ENCODE measurements around the gene POLR3GL.

The POLR3GL gene

DNA sequence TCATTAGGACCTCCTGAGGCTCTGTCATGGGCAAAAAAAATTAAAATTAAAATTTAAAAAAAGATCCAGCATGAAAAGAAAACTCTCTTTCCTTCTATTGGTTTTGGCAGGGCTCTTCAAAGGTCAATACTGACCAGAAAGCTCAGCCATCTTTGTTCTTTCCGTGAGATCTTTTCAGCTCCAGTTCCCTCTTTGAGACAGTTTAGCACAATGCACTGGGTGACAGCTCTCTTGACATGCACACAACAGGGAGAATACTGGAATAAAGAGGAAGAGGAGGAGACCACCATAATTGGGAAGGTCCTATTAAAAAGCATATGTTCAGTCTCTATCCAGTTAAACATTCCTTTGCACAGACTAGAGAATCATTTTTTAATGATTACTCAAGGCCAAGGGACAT lies 13.0 kb upstream of the POLR3GL start:
- H3K36me3 ChIP-seq (ENCODE audit: control insufficient read depth in 2 of 2, insufficient read depth in 2 of 2, low read length in 2 of 2), result peaks cover 7 to 17% of the 10 kb centered on the region in 2 donors
- no peaks in the 10 kb centered on the region for H3K27me3 ChIP-seq (ENCODE audit: control insufficient read depth in 1 of 2, insufficient read depth in 2 of 2, low read length in 2 of 2)
- H3K9ac ChIP-seq (ENCODE audit: low read length in 2 of 2), result no peak overlapping the region
- H3K27ac ChIP-seq (ENCODE audit: low read length), result no peak overlapping the region
- no peak overlapping the region for H3K4me3 ChIP-seq (ENCODE audit: low read length in 2 of 2)
- H3K9me3 ChIP-seq (ENCODE audit: control insufficient read depth in 2 of 2, low read length in 2 of 2), result no peaks in the 10 kb centered on the region
- peaks cover 26% of the 10 kb centered on the region for H3K4me1 ChIP-seq (ENCODE audit: control insufficient read depth, insufficient read depth, low read length)

DNA sequence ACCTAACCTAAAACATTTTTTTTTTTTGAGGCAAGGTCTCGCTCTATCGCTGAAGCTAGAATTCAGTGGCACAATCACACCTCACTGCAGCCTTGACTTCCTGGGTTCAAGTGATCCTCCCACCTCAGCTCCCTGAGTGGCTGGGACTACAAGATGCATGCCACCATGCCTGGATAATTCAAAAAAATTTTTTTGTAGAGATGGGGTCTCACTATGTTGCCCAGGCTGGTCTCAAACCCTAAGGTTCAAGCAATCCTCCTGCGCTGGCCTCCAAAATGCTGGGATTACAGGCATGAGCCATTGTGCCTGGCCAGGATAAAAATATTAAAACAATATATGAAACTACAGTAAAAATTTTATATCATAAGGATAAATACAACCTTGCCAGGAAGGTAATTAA lies 11.6 kb upstream of the POLR3GL start:
- no peak overlapping the region for H3K9ac ChIP-seq (ENCODE audit: low read length in 2 of 2)
- H3K27me3 ChIP-seq (ENCODE audit: control insufficient read depth in 1 of 2, insufficient read depth in 2 of 2, low read length in 2 of 2), result no peaks in the 10 kb centered on the region
- H3K4me1 ChIP-seq (ENCODE audit: control insufficient read depth, insufficient read depth, low read length), result peaks cover 28% of the 10 kb centered on the region
- H3K4me3 ChIP-seq (ENCODE audit: low read length in 2 of 2), result no peak overlapping the region
- no peaks in the 10 kb centered on the region for H3K9me3 ChIP-seq (ENCODE audit: control insufficient read depth in 2 of 2, low read length in 2 of 2)
- H3K36me3 ChIP-seq (ENCODE audit: control insufficient read depth in 2 of 2, insufficient read depth in 2 of 2, low read length in 2 of 2), result peaks cover 2 to 9% of the 10 kb centered on the region in 2 donors
- no peak overlapping the region for H3K27ac ChIP-seq (ENCODE audit: low read length)

DNA sequence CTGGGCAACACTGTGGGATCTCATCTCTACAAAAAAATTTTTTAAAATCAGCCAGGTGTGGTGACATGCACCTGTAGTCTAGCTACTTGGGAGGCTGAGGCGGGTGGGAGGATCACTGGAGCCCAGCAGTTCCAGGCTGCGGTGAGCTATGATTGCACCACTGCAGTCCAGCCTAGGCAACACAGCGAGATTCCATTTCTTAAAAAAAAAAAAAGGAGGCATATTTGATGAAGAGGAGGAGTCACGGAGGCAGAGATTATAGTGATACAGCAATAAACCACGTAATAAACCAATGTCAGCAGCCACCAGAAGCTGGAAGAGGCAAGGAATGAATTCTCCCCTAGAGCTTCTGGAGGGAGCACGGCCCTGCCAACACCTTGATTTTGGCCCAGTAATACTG lies 10.6 kb upstream of the POLR3GL start:
- Histone ChIP-seq H3K9ac (ENCODE audit: low read length in 2 of 2) (no peak overlapping the region), H3K27me3 (ENCODE audit: control insufficient read depth in 1 of 2, insufficient read depth in 2 of 2, low read length in 2 of 2) (no peaks in the 10 kb centered on the region), H3K27ac (ENCODE audit: low read length) (no peak overlapping the region), H3K4me3 (ENCODE audit: low read length in 2 of 2) (no peak overlapping the region), H3K9me3 (ENCODE audit: control insufficient read depth in 2 of 2, low read length in 2 of 2) (no peaks in the 10 kb centered on the region), H3K4me1 (ENCODE audit: control insufficient read depth, insufficient read depth, low read length) (peaks cover 32% of the 10 kb centered on the region), H3K36me3 (ENCODE audit: control insufficient read depth in 2 of 2, insufficient read depth in 2 of 2, low read length in 2 of 2) (peaks cover 2 to 4% of the 10 kb centered on the region in 2 donors)

DNA sequence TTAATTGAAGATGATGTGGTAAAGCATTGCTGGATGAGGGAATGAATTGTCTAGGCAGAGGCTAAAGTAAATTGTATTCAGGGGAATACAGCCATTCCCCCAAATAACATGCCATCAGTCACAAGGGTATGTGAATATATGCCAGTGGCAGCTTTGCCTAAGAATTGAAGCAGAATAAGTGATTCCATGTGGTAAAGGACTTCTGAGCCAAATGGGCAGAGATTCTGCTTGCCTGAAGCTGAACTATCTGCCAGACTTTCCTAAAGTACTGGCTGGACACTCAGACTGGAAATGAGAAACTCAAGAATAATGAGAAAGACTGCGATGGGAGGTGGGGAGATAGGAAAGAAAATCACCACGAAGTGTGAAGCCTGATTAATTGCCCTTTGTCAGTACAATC lies 9.1 kb upstream of the POLR3GL start:
- Histone ChIP-seq H3K9me3 (ENCODE audit: control insufficient read depth in 2 of 2, low read length in 2 of 2) (no peaks in the 10 kb centered on the region), H3K9ac (ENCODE audit: low read length in 2 of 2) (peak overlapping the region; percentile 38 to 84), H3K27me3 (ENCODE audit: control insufficient read depth in 1 of 2, insufficient read depth in 2 of 2, low read length in 2 of 2) (no peaks in the 10 kb centered on the region), H3K27ac (ENCODE audit: low read length) (peak overlapping the region; percentile 92), H3K4me3 (ENCODE audit: low read length in 2 of 2) (peak overlapping the region; percentile 63 to 86), H3K4me1 (ENCODE audit: control insufficient read depth, insufficient read depth, low read length) (peaks cover 38% of the 10 kb centered on the region), H3K36me3 (ENCODE audit: control insufficient read depth in 2 of 2, insufficient read depth in 2 of 2, low read length in 2 of 2) (peaks cover 2 to 3% of the 10 kb centered on the region in 2 donors)

DNA sequence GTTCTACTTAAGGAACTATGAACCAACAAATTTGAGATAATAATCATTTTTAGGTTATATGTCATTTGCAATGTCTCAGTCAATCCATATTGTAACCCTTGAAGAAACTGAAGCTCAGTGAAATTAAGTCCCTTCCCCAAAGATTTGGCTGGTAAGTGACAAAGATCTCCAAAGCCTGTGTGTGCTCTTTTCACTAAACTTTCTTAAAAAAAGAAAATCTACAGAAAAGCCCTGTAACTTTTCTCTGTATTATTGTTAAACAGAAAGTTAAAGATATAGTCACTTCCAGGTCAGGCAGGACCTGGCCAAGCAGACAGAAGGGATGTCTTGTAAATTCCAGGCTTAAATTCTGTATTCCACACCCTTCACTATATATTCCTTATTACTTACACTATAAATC lies 8.1 kb upstream of the POLR3GL start:
- no peaks in the 10 kb centered on the region for H3K27me3 ChIP-seq (ENCODE audit: control insufficient read depth in 1 of 2, insufficient read depth in 2 of 2, low read length in 2 of 2)
- H3K9ac ChIP-seq (ENCODE audit: low read length in 2 of 2), result peak overlapping the region; percentile 84
- peaks cover 43% of the 10 kb centered on the region for H3K4me1 ChIP-seq (ENCODE audit: control insufficient read depth, insufficient read depth, low read length)
- H3K27ac ChIP-seq (ENCODE audit: low read length), result peak overlapping the region; percentile 92
- H3K9me3 ChIP-seq (ENCODE audit: control insufficient read depth in 2 of 2, low read length in 2 of 2), result no peaks in the 10 kb centered on the region
- peak overlapping the region; percentile 63 to 86 for H3K4me3 ChIP-seq (ENCODE audit: low read length in 2 of 2)
- peaks cover 0 to 2% of the 10 kb centered on the region in 2 donors for H3K36me3 ChIP-seq (ENCODE audit: control insufficient read depth in 2 of 2, insufficient read depth in 2 of 2, low read length in 2 of 2)

DNA sequence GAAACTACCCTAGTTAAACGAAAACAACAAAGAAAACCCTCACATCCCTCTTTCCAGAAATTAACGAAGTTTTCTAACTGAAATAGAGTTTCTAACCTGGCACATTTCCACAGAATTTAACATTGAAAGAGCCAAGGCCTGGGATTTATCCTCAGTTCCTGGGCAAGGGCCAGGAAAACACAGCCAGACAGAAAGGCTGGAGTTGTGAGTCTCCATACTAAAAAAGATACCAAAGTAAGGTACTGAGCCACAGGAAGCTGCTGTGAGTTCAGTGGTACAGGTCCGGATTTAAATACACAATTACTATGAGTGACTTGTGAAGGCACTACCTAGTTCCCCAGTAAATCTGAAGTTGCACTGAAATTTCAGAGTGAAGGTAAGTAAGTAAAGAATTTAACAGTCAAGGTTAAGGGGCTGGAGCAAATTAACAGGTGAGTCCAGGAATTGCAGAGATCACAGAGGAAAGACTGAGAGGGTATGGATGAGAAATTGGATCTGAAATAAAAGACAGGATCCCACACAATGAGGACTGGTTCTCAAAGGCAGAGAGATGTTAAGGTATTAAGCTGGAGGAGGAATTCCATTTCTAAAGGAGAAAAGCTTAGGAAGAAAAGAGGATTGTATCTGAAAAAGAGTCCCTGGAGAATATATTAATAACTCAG lies 7.6 kb upstream of the POLR3GL start:
- Histone ChIP-seq H3K36me3 (ENCODE audit: control insufficient read depth in 2 of 2, insufficient read depth in 2 of 2, low read length in 2 of 2) (peaks cover 0 to 2% of the 10 kb centered on the region in 2 donors), H3K27me3 (ENCODE audit: control insufficient read depth in 1 of 2, insufficient read depth in 2 of 2, low read length in 2 of 2) (no peaks in the 10 kb centered on the region), H3K4me1 (ENCODE audit: control insufficient read depth, insufficient read depth, low read length) (peaks cover 48% of the 10 kb centered on the region), H3K4me3 (ENCODE audit: low read length in 2 of 2) (peak overlapping the region; percentile 63 to 86), H3K9ac (ENCODE audit: low read length in 2 of 2) (peak overlapping the region; percentile 84), H3K9me3 (ENCODE audit: control insufficient read depth in 2 of 2, low read length in 2 of 2) (no peaks in the 10 kb centered on the region), H3K27ac (ENCODE audit: low read length) (peak overlapping the region; percentile 92)

DNA sequence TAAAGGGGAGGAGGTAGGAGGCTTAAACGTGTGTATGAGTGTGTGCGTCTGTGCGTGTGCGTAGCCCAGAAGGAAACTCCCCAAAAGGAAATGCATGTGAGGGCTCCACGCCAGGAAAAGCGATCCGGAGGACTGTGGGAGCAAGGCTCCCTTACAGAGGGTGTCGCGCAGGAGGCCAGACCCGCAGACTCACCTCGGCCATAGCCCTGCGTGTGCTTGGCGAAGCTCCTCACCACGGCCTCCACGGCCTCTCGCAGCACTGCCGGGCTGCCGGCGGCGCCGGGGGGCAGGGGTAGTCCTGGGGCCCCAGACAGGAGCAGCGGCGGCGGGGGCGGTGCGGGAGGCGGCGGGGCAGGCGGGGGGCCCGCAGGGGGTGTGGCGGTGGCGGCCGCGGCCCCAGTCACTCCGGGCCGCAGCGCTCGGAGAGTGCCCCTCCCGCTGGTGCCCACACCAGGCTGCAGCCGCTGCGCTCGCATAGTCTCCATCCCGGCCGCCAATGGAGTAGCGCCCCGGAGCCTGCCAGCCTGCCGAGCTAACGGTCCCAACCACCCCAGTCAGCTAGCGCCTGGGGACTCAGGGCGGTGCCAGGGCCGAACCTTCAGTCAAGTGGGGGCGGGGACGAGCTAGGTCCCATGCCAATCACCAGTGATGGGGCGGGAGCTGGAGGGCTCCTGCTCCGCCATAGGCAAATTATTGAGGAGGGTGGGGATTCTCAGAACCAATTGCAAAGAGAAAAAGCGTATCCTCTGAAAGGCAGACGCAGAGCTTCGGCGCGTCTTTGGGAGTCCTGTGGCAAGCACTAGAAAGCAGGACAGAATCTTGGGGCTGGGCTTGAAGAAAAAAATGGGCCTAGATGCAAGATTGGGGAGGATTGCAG lies 6.8 kb upstream of the POLR3GL start, which contains the start of gene LIX1L:
LIX1L (minus strand) TSS at position 575 of the 877 bp plus-strand sequence; CDS start at position 485, 90 bp downstream.
- peak within 1 kb of the TSS; percentile 92 for H3K27ac ChIP-seq (ENCODE audit: low read length)
- H3K27me3 ChIP-seq (ENCODE audit: control insufficient read depth in 1 of 2, insufficient read depth in 2 of 2, low read length in 2 of 2), result no peaks in the 10 kb centered on the region
- H3K4me1 ChIP-seq (ENCODE audit: control insufficient read depth, insufficient read depth, low read length), result peaks cover 53% of the 10 kb centered on the region

DNA sequence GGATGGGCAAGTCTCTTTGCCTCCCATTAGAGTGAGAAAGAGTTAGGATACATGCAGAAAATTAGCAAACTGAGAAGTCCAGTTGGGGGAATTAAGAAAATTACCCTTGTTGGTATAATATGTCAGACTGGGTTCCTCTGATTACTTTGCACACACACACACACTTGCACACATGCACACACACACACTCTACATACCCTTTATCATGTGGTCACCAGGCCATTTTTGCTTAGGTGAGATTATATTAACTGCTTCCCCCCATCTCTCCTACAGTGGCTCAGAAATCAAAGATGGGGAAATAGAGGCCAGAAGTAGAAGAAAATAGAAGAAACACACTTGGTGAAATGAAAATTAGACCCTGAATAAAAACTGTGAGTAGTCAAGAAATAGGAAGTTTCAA lies 5.8 kb upstream of the POLR3GL start:
- Histone ChIP-seq H3K27me3 (ENCODE audit: control insufficient read depth in 1 of 2, insufficient read depth in 2 of 2, low read length in 2 of 2) (no peaks in the 10 kb centered on the region), H3K9ac (ENCODE audit: low read length in 2 of 2) (no peak overlapping the region), H3K9me3 (ENCODE audit: control insufficient read depth in 2 of 2, low read length in 2 of 2) (no peaks in the 10 kb centered on the region), H3K27ac (ENCODE audit: low read length) (peak overlapping the region; percentile 92), H3K4me1 (ENCODE audit: control insufficient read depth, insufficient read depth, low read length) (peaks cover 61% of the 10 kb centered on the region), H3K4me3 (ENCODE audit: low read length in 2 of 2) (peak overlapping the region in 1 of 2 donors; percentile 86), H3K36me3 (ENCODE audit: control insufficient read depth in 2 of 2, insufficient read depth in 2 of 2, low read length in 2 of 2) (no peaks in the 10 kb centered on the region)

More for the DNA sequence above, 6.8 kb upstream of the POLR3GL start, which contains the start of gene LIX1L:
- Histone ChIP-seq H3K9ac (ENCODE audit: low read length in 2 of 2) (peak within 1 kb of the TSS; percentile 84), H3K9me3 (ENCODE audit: control insufficient read depth in 2 of 2, low read length in 2 of 2) (no peaks in the 10 kb centered on the region), H3K4me3 (ENCODE audit: low read length in 2 of 2) (peak within 1 kb of the TSS; percentile 63 to 86), H3K36me3 (ENCODE audit: control insufficient read depth in 2 of 2, insufficient read depth in 2 of 2, low read length in 2 of 2) (no peaks in the 10 kb centered on the region)

DNA sequence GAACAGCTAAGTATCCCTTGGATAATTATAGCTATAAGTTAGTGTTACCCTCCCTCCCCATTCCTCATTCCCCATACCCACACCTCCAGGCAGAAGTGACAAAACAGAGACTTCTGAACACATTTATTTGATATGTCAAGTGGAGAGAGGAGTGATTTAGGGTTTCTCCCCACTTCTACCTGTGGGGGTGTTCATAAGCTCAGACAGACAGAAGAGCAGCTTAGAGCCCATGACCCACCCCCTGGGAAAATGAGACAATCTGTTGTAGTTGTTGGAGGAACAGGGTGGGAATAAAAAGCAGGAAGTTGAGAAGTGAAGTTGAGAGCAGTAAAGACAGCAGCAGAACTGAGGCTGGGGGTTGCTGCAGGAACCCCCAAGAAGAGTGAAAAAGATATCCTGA lies 5.2 kb upstream of the POLR3GL start:
- Histone ChIP-seq H3K4me1 (ENCODE audit: control insufficient read depth, insufficient read depth, low read length) (peaks cover 60% of the 10 kb centered on the region), H3K9ac (ENCODE audit: low read length in 2 of 2) (no peak overlapping the region), H3K4me3 (ENCODE audit: low read length in 2 of 2) (no peak overlapping the region), H3K9me3 (ENCODE audit: control insufficient read depth in 2 of 2, low read length in 2 of 2) (no peaks in the 10 kb centered on the region), H3K27me3 (ENCODE audit: control insufficient read depth in 1 of 2, insufficient read depth in 2 of 2, low read length in 2 of 2) (no peaks in the 10 kb centered on the region), H3K27ac (ENCODE audit: low read length) (peak overlapping the region; percentile 92), H3K36me3 (ENCODE audit: control insufficient read depth in 2 of 2, insufficient read depth in 2 of 2, low read length in 2 of 2) (no peaks in the 10 kb centered on the region)

DNA sequence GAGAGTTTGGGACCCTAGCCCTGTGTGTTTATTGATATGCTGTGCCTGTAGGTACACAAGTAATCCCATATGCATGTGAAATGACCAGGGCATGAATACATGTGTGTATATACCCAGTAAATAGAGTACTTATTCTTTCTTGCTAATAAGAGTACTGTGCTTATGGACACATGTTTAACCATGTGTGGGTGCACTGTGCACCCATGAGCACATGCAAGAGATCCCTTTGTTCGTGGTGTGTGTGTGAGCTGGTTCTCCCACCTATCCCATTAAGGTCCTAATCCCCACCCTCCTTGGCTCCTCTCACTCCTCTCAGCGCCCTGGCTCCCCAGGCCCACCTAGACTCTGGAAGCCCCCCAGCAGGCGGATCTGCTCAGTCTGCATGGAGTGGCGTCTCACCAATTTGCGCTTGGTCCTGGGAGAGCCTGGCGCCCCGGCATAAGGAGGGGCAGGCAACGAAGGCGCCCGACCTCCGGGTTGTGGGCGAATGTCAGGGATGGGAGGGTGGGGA lies 4.5 kb upstream of the POLR3GL start:
- H3K27ac ChIP-seq (ENCODE audit: low read length), result peak overlapping the region; percentile 92

More for the DNA sequence above, 4.5 kb upstream of the POLR3GL start:
- Histone ChIP-seq H3K36me3 (ENCODE audit: control insufficient read depth in 2 of 2, insufficient read depth in 2 of 2, low read length in 2 of 2) (no peaks in the 10 kb centered on the region), H3K9ac (ENCODE audit: low read length in 2 of 2) (peak overlapping the region; percentile 29 to 80), H3K27me3 (ENCODE audit: control insufficient read depth in 1 of 2, insufficient read depth in 2 of 2, low read length in 2 of 2) (no peaks in the 10 kb centered on the region), H3K4me3 (ENCODE audit: low read length in 2 of 2) (peak overlapping the region; percentile 86 to 92), H3K4me1 (ENCODE audit: control insufficient read depth, insufficient read depth, low read length) (peaks cover 59% of the 10 kb centered on the region), H3K9me3 (ENCODE audit: control insufficient read depth in 2 of 2, low read length in 2 of 2) (no peaks in the 10 kb centered on the region)
